Left ventricle myocardium superior (tissue), 1 donor: Measurements from ENCODE around the gene ADGRL3. TPM values are rescaled to one million over a fixed set of nuclear protein-coding genes. Genes with fewer than 3 reads are reported as not detected.
"Not testable (repeated sequence)": the region's sequence is repeated elsewhere in the genome, so short reads cannot be mapped to it uniquely, and the experiment has no call there.

ENCODE experiments used
- ATAC-seq: fragments of 200-7000 bp; cut with Tn5 transposase; one replicate; pipeline ENCODE4 v1.9.1; 2020; ENCODE audit warnings: mild to moderate bottlenecking, moderate library complexity
- DNase-seq: peaks from one replicate; pipeline ENCODE4 v3.0.0-alpha.2; 2020
- intact Hi-C: fragments of 100-400 bp; cut with micrococcal nuclease; formaldehyde crosslinking; loops from one replicate; pipeline ENCODE4 v1.11.0; 2022
- total RNA-seq: library from RNA; stranded (reverse); fragmentation: NEBNext Ultra II Directional; extraction: Animal tissue kit (Norgen Biotek cat#: 25700); gene quantifications from one replicate; pipeline ENCODE4 v1.2.1, GENCODE V29; 2021
- donor health status: DM: no; HTN: yes; CAD: no; lungs with severe emphysema.

The ADGRL3 gene
- total RNA-seq, 1 donor from 2014 or later: 5.1 TPM

DNA sequence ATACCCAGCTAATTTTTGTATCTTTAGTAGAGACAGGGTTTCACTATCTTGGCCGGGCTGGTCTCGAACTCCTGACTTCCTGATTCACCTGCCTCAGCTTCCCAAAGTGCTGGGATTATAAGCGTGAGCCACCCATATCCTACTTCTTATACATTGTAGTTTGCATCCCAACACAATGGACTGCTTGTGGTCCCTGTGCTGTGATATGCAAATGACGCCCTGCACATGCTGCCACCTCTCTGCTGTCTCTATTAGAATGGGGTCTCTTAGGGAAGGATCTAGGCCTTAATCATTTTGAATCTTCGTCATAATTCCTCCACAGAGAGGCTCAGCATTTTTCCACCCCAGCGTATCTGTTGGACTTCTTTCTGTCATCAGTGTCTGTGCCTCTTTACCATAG is 595.9 kb downstream of the ADGRL3 start:
- DNase-seq (no peak), ATAC-seq (no peak)
- intact Hi-C loops: no loop called here

- DNase-seq (no peak), ATAC-seq (no peak)
- intact Hi-C loops: no loop called here
Observed at GRCh38 chr4:61799794-61800193, 599.7 kb downstream of the ADGRL3 start.

GRCh38 chr4:61805227-61805626 is 605.1 kb downstream of the ADGRL3 start:
- no peak for DNase-seq
- no peak for ATAC-seq
- intact Hi-C loops: no loop called here

- intact Hi-C loops: no loop called here
- DNase-seq: no peak
Observed at GRCh38 chr4:61805979-61806378, 605.9 kb downstream of the ADGRL3 start.

GRCh38 chr4:61812171-61812570 is 612.0 kb downstream of the ADGRL3 start:
- intact Hi-C loops: no loop called here
- DNase-seq: no peak
- ATAC-seq: no peak

More at GRCh38 chr4:61805979-61806378, 605.9 kb downstream of the ADGRL3 start:
- no peak for ATAC-seq

DNA sequence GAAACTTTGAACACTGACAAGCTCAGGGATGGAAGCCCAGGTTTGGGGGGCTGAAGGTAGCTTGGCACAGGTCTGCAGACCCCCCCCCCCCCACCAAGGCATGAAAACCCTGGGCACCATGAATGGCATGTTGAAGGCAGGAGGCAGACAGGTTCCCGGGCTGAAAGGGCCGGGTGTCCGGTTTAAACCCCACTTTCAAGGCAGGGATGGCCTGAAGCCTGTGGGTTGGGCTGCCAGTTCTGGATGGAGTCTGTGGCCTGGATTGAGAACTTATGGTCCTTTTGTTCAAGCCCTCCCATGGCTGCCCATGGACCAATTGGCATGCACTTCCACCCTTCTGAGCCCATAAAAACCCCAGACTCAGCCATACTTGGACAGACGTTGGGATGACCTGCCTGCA is 616.9 kb downstream of the ADGRL3 start:
- DNase-seq: no peak
- no peak for ATAC-seq

GRCh38 chr4:61820136-61820535 is 620.0 kb downstream of the ADGRL3 start:
- ATAC-seq (no peak), DNase-seq (no peak)
- intact Hi-C loops: no loop called here

More for the DNA sequence above, 616.9 kb downstream of the ADGRL3 start:
- intact Hi-C loops: no loop called here

DNA sequence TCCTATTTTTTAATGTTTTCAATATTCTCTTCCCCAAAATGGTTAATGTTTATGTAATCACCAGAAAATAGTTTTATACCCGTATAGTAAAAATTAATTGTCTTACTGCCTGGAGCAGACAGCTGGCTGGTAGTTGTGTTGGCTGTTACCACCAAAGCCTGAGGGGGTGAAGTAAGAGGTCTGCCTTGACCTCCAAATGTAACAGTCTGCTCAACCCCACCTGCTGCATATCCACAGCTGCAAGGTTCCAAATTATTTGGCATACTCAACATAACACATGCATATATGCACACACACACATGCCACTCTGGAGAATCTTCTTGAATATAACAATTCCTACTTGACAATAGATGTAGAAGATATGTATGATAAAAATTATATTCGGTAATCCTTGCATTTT is 624.3 kb downstream of the ADGRL3 start:
- intact Hi-C loops: no loop called here
- DNase-seq: no peak
- ATAC-seq: no peak

GRCh38 chr4:61827907-61828391 is 627.8 kb downstream of the ADGRL3 start:
- intact Hi-C loops: no loop called here
- DNase-seq (no peak), ATAC-seq (no peak)

DNA sequence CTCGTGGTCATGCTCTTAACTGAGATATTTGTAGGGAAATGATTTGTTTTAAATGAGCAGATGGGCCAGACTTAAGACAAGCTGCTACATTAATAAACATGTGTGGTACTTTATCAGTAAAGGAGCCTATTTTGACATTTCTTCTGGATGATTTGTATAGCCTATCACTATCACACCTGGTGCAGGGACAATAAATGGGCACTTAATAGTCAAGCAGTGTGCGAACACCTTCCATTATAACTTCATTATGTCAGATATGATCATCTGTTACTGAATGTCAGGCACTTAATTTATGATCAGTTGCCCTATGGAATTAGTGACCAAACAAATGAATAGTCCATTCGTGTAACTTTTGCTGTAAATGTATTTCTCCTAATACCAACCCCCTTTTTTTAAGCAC is 628.8 kb downstream of the ADGRL3 start:
- DNase-seq (no peak), ATAC-seq (no peak)
- intact Hi-C loops: no loop called here

DNA sequence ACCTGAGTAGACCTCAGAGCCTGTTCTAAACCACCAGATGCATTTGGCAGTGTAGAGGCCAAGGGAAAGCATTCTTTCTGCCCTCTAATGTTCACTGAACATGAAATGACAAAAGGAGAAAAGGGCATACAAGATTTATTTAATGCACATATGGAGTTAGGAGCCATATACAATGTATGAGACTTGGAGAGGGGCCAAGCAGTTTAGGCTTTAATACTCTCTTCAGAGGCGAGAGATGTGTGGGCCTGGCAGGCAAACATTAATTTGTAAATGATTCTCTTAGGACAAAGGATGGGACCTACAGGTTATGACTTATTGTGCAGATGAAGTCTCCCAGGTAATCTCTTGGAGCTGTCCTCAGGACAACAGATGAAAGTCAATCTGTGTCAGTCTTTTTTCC is 631.9 kb downstream of the ADGRL3 start:
- intact Hi-C loops: no loop called here
- DNase-seq: no peak
- no peak for ATAC-seq

DNA sequence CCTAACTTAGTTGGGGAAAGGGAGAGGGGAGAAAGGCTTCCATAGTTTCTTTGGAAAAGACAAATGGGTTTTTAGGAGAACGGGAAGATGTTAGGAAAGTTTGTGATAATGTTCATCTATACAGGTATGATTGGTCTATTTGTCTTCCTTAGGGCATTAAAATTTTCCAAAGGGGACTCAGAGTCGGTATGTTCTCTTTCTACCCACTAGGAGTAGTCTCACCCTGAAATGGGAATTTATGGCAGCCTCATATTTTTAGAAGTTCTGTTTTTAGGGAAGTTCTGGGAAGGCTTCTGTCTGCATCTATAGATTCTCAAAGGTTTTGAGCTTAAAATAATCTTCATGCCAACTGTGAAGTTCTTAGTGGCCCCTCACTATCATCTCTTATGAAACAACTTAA is 637.3 kb downstream of the ADGRL3 start:
- intact Hi-C loops: no loop called here
- no peak for ATAC-seq

GRCh38 chr4:61838072-61838471 is 637.9 kb downstream of the ADGRL3 start:
- DNase-seq (no peak), ATAC-seq (no peak)
- intact Hi-C loops: no loop called here

More for the DNA sequence above, 637.3 kb downstream of the ADGRL3 start:
- DNase-seq: no peak

DNA sequence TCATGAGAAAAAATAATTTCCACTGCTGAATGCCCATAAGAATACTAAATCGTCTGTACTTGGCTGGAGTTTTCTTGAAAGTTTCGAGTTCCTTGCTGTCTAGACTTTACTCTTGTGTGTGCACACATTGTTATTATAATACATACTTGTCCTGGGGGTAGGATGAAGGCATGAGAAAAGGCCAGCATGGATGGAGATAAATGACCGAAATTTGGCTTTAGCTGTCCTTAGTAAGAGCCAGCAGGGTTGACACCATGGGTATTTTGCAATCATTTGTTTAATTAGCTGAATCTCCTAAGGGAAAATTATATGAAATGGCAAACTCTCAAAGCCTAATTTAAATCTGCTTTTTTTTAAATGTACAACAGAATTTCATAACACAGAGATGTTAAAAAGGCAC is 641.6 kb downstream of the ADGRL3 start:
- intact Hi-C loops: no loop called here
- DNase-seq (no peak), ATAC-seq (no peak)

DNA sequence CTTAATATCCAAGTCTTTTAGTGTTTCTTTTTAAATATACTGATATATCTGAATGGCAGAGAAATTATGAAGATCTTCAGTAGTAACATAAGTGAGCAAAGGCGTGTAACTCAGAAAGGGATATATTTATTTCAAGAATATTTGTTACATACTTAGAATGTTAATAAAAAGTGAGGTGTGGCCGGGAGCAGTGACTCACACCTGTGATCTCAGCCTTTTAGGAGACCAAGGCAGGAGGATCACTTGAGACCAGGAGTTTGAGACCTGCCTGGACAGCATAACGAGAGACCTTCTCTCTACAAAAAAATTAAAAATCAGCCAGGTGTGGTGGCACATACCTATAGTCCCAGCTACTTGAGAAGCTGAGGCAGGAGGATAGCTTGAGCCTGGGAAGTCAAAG is 651.0 kb downstream of the ADGRL3 start:
- intact Hi-C loops: no loop called here
- DNase-seq (no peak), ATAC-seq (no peak)

GRCh38 chr4:61852105-61852504 is 652.0 kb downstream of the ADGRL3 start:
- intact Hi-C loops, ATAC-seq, DNase-seq: not testable (repeated sequence)

- no peak for ATAC-seq
- intact Hi-C loops: no loop called here
- DNase-seq: no peak
Observed at GRCh38 chr4:61853041-61853440, 652.9 kb downstream of the ADGRL3 start.

DNA sequence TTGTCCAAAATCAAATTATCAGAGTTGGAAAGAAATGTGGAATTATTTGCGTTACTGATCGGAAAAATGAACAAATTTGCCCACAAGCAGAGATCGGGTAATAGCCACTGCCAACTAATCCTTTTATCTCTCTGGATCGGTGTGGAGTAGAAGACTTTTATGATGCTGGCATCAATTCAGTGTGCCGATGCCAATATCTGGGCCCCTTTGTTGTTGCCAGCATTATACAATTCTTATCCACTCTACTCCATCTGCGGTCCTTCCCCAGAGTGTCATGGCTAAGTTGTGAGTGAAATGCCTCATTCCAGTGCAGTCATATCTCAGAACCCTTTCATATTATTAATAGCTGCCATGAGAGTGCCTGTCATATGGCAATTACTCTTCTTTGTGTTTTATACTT is 660.2 kb downstream of the ADGRL3 start:
- intact Hi-C loops: no loop called here

DNA sequence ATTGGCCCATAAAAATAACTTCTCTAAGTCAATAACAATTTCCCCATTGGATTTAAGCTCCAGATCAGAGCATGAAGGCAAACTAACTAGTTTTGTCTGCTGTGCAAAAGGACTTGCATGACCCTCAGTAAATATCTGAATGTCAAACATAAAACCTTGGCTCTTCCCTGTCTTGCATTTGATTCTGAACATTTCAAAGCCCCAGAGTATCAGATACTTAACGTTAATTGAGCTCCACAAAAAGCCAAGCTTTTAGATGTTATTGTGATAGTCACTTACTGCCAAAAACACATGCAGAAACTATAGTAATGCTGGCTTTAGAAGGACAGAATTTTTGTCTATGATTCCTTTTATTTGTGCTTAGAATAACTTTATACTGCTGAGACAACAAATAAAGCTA is 664.2 kb downstream of the ADGRL3 start:
- intact Hi-C loops: no loop called here
- ATAC-seq (no peak), DNase-seq (no peak)

More for the DNA sequence above, 660.2 kb downstream of the ADGRL3 start:
- ATAC-seq (no peak), DNase-seq (no peak)

GRCh38 chr4:61866378-61867030 is 666.4 kb downstream of the ADGRL3 start:
- ATAC-seq (no peak), DNase-seq (no peak)
- intact Hi-C loops: no loop called here

DNA sequence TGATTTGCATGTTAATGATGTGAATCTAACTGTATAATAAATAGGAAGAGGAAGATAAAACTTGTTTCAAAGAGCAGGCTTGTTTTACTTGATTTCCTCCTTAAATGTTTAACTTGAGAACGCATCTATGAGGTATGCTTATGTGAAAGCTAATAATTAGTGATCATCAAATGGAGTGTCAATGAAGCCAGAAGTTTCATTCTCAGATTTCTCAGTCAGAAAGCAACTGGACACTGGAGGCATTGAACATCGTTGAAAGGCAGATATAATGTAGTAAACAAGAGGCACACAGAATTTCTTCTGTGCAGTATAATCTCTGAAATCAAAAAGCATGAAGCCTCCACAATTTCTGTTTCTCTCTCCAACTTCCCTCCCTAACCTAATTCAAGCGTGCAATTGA is 672.9 kb downstream of the ADGRL3 start:
- intact Hi-C loops: no loop called here
- ATAC-seq (no peak), DNase-seq (no peak)
